Measurements from ENCODE around the gene SNCA.

Gene SNCA

GRCh38 chr4:89703829-89704590 is 133.0 kb downstream of the SNCA start:
- no peak for DNase-seq

- no peak for DNase-seq
Measured at GRCh38 chr4:89700766-89701423, 136.1 kb downstream of the SNCA start.

- DNase-seq: no peak
Measured at GRCh38 chr4:89685690-89686089, 151.3 kb downstream of the SNCA start.

GRCh38 chr4:89685277-89685676 is 151.7 kb downstream of the SNCA start:
- DNase-seq: no peak

- no peak for DNase-seq
Measured at GRCh38 chr4:89684536-89684935, 152.4 kb downstream of the SNCA start.

GRCh38 chr4:89682808-89683207 is 154.2 kb downstream of the SNCA start:
- DNase-seq: no peak

GRCh38 chr4:89681671-89682070 is 155.3 kb downstream of the SNCA start:
- no peak for DNase-seq

- no peak for DNase-seq
Measured at GRCh38 chr4:89681219-89681618, 155.7 kb downstream of the SNCA start.

- no peak for DNase-seq
Measured at GRCh38 chr4:89674876-89675459, 162.0 kb downstream of the SNCA start.
